ENCODE data around the gene GNAL. TPM values are rescaled to one million over a fixed set of nuclear protein-coding genes. Genes with fewer than 3 reads are reported as not detected.

Gene GNAL
- total RNA-seq, 1 donor from 2014 or later, result 2.6 TPM

GRCh38 chr18:11923450-11923849, 234.4 kb downstream of the GNAL start:
- H3K9ac ChIP-seq (ENCODE audit: low read depth in 1 of 3, low read length in 3 of 3), result no peak overlapping the region
- peaks cover 0 to 4% (median 0%) of the 10 kb centered on the region in 3 donors for H3K4me1 ChIP-seq (ENCODE audit: control insufficient read depth in 3 of 3, insufficient read depth in 3 of 3, low read length in 3 of 3)
- no peaks in the 10 kb centered on the region for H3K9me3 ChIP-seq (ENCODE audit: control insufficient read depth in 3 of 3, low read length in 3 of 3)
- H3K36me3 ChIP-seq (ENCODE audit: control insufficient read depth in 3 of 3, insufficient read depth in 3 of 3, low read length in 3 of 3), result no peaks in the 10 kb centered on the region
- H3K27ac ChIP-seq (ENCODE audit: low read depth, low read length), result no peak overlapping the region
- H3K27me3 ChIP-seq (ENCODE audit: control insufficient read depth in 3 of 3, insufficient read depth in 3 of 3, low read length in 3 of 3), result no peaks in the 10 kb centered on the region
- H3K4me3 ChIP-seq (ENCODE audit: low read length in 3 of 3), result no peak overlapping the region

- Histone ChIP-seq H3K4me1 (ENCODE audit: control insufficient read depth in 3 of 3, insufficient read depth in 3 of 3, low read length in 3 of 3) (peaks cover 0 to 4% (median 0%) of the 10 kb centered on the region in 3 donors), H3K9me3 (ENCODE audit: control insufficient read depth in 3 of 3, low read length in 3 of 3) (no peaks in the 10 kb centered on the region), H3K36me3 (ENCODE audit: control insufficient read depth in 3 of 3, insufficient read depth in 3 of 3, low read length in 3 of 3) (no peaks in the 10 kb centered on the region), H3K27me3 (ENCODE audit: control insufficient read depth in 3 of 3, insufficient read depth in 3 of 3, low read length in 3 of 3) (no peaks in the 10 kb centered on the region), H3K4me3 (ENCODE audit: low read length in 3 of 3) (no peak overlapping the region), H3K27ac (ENCODE audit: low read depth, low read length) (no peak overlapping the region), H3K9ac (ENCODE audit: low read depth in 1 of 3, low read length in 3 of 3) (no peak overlapping the region)
Observed at GRCh38 chr18:11925800-11926481, 236.9 kb downstream of the GNAL start.

DNA sequence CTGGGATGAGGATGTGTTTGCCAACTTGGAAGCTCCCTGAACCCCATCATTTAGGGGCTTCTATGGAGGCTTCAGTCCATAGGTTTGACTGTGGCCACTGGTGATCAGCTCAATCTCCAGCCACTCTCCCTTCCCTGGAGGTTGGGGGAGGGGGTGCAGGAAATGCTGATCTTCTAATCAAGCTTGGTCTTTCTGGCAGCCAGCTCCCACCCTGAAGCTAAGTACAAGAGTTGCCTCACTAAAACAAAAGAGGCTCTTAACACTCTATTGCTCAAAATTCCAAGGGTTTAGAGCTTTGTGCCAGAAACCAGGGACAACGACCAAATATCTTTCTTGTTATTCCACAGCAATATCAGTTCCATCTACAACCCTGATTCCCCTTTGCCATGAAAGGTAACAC, 238.4 kb downstream of the GNAL start:
- Histone ChIP-seq H3K27ac (ENCODE audit: low read depth, low read length) (no peak overlapping the region), H3K4me1 (ENCODE audit: control insufficient read depth in 3 of 3, insufficient read depth in 3 of 3, low read length in 3 of 3) (peaks cover 0 to 4% (median 0%) of the 10 kb centered on the region in 3 donors), H3K27me3 (ENCODE audit: control insufficient read depth in 3 of 3, insufficient read depth in 3 of 3, low read length in 3 of 3) (no peaks in the 10 kb centered on the region), H3K9ac (ENCODE audit: low read depth in 1 of 3, low read length in 3 of 3) (no peak overlapping the region), H3K4me3 (ENCODE audit: low read length in 3 of 3) (no peak overlapping the region), H3K9me3 (ENCODE audit: control insufficient read depth in 3 of 3, low read length in 3 of 3) (no peaks in the 10 kb centered on the region), H3K36me3 (ENCODE audit: control insufficient read depth in 3 of 3, insufficient read depth in 3 of 3, low read length in 3 of 3) (no peaks in the 10 kb centered on the region)

- no peaks in the 10 kb centered on the region for H3K27me3 ChIP-seq (ENCODE audit: control insufficient read depth in 3 of 3, insufficient read depth in 3 of 3, low read length in 3 of 3)
- no peaks in the 10 kb centered on the region for H3K4me1 ChIP-seq (ENCODE audit: control insufficient read depth in 3 of 3, insufficient read depth in 3 of 3, low read length in 3 of 3)
- H3K9me3 ChIP-seq (ENCODE audit: control insufficient read depth in 3 of 3, low read length in 3 of 3), result no peaks in the 10 kb centered on the region
- no peaks in the 10 kb centered on the region for H3K36me3 ChIP-seq (ENCODE audit: control insufficient read depth in 3 of 3, insufficient read depth in 3 of 3, low read length in 3 of 3)
- H3K27ac ChIP-seq (ENCODE audit: low read depth, low read length), result no peak overlapping the region
- H3K9ac ChIP-seq (ENCODE audit: low read depth in 1 of 3, low read length in 3 of 3), result no peak overlapping the region
- H3K4me3 ChIP-seq (ENCODE audit: low read length in 3 of 3), result no peak overlapping the region
Observed at GRCh38 chr18:11932393-11932792, 243.3 kb downstream of the GNAL start.

Other genes with a start within 250 kb of the GNAL start
- gene SLC35G4, start 79.7 kb upstream of the GNAL start, total RNA-seq, result not detected
- gene CHMP1B, start 162.1 kb downstream of the GNAL start, total RNA-seq, result 29.2 TPM
- 20.9 TPM for gene MPPE1, start 219.1 kb downstream of the GNAL start, total RNA-seq

All from skeletal muscle tissue (tissue), 4 donors.